ENCODE measurements around the gene ZC2HC1C.
A peak's percentile ranks its signal among the peaks of the same experiment; 100 is the strongest.

ZC2HC1C gene, protein sequence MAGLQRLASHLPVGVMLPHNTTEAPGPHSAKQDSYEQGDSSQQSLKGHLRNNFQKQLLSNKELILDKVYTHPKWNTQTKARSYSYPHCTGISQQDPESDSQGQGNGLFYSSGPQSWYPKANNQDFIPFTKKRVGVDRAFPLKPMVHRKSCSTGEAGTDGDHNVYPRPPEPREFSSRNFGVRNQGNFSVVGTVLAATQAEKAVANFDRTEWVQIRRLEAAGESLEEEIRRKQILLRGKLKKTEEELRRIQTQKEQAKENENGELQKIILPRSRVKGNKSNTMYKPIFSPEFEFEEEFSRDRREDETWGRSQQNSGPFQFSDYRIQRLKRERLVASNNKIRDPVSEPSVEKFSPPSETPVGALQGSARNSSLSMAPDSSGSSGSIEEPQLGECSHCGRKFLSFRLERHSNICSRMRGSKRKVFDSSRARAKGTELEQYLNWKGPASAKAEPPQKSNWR

DNA sequence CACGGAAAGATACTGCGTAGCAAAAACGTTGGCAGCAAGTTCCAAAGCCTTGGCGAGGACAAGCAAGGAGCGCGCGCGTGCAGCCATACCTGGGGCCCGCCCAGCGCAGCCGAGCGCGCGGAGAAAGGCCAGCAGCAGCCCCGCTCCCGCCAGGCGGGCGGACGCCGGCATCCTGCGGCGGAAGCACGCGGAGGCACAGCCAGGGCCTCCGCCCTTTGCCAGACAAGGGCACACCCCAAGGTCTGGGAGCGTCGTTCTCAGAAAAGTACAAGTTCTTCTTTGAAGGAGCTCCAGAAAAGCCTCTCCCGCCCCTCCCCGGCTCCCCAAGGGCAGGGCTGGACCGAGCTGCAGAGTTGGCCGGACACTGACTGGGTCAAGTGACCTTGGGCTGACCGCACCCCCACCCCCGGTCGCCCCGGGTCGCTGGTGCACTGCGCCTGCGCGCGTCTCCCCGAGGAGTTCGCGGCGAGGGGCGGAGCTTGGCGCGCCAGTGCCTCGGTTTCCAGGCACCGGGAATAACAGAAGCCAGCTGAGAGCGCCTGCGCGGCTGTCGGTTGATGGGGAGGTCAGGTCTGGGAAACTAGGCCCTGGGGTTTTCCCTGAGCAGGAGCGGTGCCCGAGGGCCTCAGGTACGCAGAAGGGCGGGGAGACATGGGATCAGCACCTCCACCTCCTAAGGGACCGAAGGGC, at the start of gene ZC2HC1C:
Gene ZC2HC1C, plus strand, starts transcription at position 521 of the 690 bp plus-strand sequence. CDS start 933 bp downstream, outside the sequence.
- peak; percentile 39 for DNase-seq

DNA sequence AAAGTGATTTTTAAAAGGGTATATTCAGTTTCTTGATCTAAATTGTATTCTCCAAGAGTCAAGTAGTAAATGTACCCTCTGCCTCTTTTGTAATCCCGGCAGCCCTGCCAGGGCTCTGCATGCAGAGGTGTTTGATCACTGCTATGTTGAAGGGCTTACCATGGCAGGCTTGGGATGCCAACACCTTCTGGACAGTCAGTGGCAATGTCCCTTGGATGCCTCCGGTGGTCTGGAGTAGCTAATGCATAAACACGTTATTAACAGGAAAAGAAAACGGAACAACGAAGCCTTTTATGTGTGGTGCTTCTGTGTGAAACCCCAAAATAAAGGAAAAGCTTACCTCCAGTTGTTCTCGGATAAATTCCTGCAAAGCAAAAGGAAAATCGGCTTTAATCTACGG, 46.8 kb upstream of the ZC2HC1C start:
- DNase-seq: no peak

DNA sequence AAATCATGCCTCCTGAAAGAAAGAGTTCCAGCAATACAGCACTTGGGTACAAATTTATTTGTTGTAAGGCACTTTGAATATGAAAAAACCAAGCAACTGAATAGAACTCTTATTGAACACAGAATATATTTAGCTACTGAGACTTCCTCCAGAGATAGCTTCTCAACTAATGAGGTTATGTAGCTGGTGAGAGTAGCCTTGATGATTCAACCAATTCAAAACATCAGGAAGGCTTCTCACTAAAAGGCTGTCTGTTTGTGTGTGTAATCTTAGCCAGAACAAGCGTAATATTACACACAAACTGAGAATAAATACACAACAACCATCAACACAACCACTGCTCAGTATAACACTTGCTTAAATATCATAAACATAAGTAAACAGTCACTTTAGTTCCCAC, 46.3 kb upstream of the ZC2HC1C start:
- no peak for DNase-seq

DNA sequence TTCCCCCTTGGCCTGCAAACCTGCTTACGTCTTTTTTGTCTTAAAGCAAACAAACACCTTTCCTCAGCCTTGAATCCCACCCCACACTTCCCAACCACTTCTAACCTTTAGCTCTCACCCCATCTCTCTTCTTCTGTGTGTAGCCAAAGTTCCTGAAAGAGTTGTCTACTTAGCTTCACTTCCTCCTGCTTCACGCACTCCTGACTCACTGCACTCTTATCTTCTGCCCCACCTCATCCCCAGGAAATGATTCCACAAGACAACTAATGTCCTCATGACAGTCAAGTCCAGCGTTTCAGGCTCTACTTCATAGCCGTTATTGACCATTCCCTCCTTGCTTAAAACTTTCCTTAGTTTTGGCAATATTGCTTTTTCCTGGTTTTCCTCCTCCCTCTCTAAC, 44.4 kb upstream of the ZC2HC1C start:
- DNase-seq: no peak

DNA sequence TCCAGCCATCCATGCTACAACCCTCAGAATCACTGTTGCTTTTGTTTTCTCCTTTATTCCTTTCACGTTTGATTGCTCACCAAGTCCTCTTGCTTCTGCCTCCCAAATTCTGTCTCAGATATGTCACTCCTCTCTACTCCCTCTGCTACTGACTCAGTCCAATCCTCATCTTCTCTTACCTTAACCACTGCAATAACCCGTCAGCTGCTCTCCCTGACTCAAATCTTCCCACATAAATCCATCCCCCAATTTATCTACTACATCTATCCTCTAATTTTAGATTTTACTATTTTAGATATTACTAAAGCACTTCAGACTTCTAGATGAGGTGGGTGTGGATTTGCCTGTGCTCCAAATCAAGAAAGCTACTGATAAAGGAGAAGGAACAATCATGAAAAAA, 43.6 kb upstream of the ZC2HC1C start:
- DNase-seq: no peak

DNA sequence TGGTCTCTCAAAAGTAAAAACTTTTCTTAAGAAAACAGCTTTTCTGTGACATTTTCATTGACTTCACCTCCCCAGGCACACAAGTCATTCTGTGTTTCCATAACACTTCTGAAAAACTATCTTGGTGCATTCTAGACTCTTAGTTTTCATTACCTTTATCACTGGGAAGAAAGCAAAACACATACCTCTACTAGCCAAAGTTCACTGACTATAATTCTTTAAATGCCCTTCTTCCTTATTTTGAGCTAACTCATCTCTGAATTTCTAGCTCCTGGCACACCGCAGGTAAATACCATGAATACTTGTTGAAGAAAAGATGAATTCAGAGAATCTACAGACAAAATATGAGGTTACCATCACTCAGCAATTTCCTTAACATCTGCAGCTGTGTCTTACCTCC, 39.3 kb upstream of the ZC2HC1C start:
- DNase-seq: no peak

DNA sequence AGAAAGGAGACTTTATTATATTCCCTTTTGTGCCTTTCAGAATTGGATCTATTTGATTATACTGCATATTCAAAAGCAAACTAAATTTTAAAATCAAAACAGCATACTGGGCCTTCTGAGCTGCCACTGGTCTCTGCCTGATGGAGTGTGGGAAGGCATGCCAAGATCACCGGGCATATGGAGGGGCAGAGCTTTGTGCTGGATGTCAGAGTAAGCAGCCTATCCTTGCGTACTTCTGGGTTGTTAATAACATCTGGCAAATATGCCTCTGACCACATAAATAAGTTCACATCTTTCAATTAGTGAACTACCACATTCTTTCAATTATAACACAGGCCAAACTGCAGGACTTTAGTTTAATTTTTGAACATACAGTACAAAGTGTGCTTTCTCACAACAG, 36.5 kb upstream of the ZC2HC1C start:
- DNase-seq: no peak

DNA sequence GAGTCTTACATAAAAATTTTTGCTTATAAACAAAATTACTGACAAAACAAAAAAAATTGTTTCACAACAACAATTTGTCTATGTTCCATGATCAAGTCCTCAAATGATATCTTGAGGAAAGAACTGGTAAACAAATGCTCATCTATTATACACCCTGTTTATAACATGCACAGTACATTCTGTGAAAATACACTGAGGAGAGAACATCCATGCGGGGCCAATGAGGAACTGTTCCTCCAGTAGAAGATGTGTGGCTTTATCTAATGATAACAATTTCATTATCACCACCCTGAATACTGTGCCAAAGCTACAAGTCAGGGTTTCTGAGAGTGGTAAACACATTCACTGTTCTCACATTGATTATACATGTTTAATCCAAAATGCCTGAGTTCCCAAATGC, 28.9 kb upstream of the ZC2HC1C start:
- no peak for DNase-seq

DNA sequence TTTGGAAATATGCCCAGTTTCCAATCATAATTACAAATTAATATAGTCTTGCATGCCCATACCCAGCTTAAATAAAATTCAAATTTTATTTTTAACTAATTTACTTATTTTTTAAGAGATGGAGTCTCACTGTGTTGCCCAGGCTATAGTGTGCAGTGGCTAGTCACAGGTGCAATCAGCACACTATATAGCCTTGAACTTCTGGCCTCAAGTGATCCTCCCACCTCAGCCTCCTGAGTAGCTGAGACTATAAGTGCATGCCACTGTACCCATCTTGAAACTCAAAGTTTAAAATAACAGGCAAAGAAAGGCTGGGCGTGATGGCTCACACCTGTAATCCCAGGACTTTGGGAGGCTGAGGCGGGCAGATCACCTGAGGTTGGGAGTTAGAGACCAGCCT, 28.5 kb upstream of the ZC2HC1C start:
- DNase-seq: no peak

DNA sequence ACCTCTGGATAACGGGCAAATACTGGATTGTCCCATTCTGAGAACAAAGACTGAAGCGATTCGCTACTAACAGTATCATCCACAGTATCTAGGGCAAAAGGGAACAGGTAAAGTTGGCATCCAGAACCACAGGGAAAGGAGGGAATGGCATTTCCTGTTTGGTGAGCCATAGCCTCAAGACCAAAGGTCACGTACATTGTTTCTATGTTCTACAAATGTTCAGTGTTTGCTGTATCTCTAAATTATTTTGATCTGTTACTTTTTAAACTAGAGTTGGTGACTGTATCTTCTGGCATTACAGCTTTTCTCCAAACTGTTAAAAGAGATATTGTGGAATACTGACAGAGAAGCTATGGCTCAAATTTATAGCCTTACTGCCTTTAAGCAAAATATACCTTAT, 27.8 kb upstream of the ZC2HC1C start:
- no peak for DNase-seq

DNA sequence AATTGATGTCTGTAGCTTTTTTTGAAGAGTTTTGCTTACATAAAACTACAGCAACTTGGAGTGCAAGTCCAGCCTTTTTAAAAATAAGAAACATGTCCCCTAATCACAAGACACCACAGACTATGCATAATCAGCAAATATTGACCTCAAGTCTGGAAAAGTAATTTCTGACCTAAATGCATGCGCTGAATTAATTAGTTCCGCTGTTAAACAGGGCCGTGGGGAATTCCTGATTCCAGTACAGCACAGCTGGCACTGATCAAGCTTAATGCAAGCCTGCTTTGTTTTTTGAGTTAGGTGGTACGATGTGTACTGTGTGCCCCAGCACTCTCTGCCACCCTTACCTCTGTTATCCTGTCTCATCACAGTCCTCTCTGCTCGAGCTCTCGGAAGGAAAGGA, 27.4 kb upstream of the ZC2HC1C start:
- DNase-seq: no peak

DNA sequence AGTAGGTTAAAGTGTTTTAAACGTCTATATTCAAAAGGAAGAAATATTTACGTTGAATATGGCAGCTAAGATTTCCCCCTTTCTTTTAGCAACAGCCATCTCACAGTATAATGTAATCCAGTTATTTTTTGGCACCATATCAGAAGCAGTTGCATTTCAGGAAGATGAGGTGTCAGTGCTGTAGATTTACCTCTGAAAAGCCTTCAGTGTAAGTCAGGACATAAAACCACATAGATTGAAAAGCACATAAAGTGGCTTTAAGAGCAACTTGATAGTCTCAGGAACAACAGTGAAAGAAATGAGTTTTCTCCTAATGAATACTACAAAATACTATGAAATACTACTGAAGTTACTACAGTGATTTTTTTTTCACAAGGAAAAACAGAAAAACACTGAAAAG, 25.1 kb upstream of the ZC2HC1C start:
- no peak for DNase-seq

DNA sequence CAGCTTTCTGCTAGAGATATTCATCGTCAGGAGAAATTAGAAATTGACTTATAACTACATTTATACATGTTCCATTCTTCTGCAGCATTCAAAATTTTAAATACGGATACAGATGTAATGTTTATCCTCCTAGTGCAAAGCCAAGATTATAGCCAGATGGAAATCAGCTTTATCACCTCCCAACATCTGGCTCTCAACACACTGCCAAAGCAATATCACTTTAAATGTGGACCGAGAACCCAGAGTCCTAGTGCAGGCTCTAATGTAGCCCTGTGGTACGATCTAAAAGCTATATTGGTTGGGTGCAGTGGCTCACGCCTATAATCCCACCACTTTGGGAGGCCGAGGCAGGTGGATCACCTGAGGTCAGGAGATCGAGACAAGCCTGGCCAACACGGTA, 24.7 kb upstream of the ZC2HC1C start:
- no peak for DNase-seq

DNA sequence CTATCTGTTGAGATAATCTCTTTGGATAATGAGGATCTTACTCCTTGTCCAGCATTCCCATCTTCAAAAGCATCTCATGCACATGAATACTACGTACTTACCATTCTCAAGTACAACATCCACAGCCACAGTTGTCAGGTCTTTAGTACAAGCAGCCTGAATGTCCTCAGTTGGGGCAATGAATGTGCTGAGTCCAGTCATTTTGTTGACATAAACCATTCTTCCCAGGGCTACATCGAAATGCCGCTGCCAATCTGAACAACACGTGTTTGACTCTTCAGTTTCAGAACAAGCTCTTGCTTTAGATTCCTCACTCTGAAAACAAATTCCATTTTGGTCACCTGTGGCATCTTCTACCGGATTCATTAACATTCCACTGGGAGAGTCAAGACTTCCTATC, 23.2 kb upstream of the ZC2HC1C start:
- DNase-seq: no peak

DNA sequence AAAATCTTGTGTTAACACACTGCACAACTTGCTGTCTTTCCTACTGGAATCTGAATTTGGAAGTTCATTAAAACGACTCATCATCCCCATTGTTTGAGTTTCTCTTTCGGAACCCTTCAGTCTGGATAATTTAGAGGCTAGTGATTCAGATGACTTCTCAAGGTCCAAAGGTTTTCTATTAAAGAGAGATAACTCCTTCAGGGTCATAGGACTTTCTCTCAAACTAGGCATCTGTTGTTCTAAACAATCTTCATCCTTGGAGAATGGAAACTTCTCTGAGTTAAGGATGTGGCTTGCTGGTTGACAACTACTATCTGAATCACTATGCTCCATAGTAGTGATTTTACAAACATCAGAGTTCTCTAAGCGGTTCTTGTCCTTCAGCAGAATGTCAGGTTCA, 22.5 kb upstream of the ZC2HC1C start:
- DNase-seq: no peak

DNA sequence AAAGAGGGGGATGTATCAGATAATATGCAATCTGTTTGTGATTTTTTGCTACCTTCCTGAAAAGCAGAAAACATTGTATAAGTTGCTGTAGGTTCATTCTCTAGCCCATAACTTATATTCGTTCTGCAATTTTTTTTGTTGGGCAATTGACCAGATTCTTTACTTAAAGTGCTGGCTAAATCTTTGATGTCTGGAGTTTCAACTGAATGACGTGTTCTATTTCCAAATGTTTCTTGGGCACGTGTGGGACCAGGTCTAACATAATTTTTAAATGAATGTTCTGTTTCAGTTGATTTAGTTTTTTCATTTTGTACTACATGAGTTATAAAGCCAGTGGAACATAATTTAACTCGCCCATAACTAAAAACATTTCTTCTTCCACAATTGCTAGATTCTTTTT, 21.9 kb upstream of the ZC2HC1C start:
- DNase-seq: no peak

DNA sequence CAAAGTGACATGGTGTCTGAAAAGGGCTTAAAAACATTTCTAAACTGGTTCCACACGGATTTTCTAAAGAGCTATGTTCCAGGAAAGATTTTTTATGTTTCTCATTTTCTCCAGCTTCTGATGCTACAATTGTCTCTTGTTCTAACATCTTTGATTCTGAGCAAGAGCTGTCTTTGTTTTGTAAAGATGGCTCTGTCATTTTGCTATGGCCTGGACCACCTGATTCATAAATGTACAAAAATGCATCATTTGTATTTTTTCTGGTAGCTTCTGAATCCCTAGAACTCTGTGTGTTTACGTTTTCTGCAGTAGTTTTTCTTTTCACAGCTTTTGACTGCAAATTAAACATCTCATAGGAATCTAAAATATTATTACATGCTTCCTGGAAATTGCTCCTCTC, 21.3 kb upstream of the ZC2HC1C start:
- no peak for DNase-seq

DNA sequence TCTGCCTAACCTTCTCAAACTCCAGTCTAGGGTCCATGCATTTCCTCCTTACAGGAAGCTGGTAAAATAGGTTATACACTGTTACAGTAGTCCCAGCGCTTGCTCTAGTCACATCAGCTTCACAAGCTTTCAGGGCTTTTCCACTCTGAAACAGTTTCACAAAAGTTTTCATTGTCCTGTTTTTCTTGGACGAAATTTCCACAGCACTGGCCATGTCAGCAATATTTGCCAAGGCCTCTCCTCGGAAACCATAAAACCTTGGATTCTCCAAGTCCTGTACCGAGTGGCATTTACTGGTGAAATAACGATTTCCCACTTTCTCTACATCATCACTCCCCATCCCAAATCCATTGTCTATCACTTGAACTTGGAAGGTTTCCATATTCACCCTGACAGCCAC, 20.3 kb upstream of the ZC2HC1C start:
- DNase-seq: no peak

DNA sequence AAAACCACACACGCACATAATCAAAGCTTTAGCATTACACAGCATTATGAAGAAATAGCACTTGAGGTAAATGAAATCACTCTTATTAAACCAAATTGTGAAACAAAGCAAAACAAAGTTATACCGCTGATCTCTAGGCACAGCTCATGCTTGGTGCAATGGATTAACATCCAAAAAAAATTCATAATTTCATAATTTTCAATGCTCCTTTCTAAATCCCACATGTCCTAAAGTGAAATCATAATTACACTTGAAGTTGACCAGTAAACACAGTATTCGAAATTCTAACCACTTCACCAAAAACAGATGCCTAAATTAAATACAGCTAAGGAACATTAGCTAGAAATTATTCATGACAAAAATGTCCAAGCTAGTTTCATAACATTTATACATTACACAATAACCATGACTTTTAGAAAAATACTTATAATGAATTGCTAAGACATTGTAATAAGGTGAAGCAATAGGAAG, 19.7 kb upstream of the ZC2HC1C start:
- no peak for DNase-seq

DNA sequence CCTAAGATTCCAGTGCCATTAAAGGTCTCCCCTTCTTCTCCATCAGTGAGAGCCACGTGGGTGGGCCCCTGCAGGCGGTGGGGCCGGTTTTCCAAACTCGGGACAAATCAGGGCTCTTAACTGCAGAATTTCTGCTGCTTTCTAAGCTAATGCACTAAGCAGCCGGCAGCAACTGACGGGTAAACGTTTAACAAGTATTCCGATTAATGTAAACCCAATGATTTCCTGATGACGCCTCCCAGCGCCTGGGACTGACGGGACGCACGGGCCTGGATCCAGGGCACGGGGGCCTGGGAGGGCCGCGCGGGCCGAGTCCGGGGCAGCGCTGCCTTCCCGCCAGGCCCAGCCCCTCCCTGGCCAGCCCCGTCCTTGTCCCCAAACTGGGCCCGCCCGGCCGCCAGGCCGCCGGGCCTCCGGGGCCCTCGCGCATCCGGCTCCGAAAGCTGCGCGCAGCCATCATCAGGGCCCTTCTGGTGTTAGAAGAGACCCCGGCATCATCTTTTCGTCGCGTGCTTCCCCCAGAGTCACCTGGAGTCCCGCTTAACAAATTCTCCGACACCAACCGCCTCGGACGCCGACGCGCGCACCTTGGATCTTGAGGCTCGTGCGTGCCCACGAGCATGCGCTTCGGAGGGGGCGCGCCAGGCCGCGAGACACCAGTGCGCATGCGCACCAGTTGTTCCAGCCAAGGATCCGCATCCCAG, 18.4 kb upstream of the ZC2HC1C start, which contains the start of gene MLH3:
Gene MLH3, minus strand, starts transcription at position 616 of the 704 bp plus-strand sequence. CDS start 1,812 bp downstream, outside the sequence.
- peak; percentile 79 for DNase-seq

DNA sequence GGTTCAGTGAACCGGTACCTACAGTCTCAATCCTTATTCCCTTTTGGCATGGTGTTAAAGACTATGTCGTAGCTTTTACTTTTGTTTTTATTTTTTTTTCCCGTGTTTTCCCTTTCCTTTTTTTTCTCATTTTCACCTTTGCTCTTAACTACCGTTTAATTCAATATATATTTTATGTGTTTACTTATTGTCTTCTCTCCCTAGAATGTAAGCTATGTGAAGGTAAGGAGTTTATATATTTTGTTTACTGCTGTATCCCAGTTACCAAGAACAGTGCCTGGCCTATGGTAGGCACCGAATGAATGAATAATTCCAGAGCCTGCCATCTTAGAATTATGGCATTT, 17.9 kb upstream of the ZC2HC1C start:
- no peak for DNase-seq

DNA sequence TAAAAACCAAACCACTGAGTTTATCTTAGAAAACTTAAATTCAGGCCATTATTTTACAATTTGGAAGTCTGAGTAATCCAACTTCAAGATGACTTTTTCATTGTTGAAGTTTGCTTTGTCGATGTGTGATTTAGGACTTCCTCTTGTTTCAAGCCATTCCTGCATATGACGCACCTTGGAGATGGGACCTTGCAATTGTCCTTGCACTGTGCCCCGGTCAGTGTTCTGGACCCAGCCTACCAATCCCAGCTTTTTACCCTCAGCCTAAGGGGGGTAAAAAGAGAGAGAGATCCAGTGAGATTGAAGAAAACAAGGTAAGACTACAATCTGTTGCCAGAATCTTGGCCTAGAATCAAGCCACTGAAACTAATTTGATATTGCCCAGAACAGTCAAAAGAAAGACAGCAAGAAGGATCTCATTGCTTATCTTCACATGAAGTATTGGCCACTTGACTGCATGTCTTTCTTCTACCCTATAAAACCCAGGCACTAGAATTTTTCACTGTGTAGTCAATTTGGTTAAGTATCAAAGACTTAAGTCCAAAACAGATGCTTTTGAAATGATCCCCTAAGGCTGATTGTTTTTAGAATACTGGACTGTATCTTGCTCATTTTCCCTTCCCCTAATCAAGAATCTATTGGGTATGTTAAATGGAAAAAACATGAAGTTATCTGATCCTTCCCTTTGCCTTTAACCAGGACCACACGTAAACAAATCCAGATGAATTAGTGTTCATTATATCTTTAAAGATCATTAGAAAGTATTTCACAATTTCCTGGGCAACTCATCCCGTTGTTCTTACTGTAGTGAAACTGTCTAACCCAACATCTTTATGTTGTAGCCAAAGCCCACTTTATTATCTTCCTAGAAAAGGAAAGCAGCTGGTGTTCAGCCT, 15.8 kb upstream of the ZC2HC1C start:
- no peak for DNase-seq

DNA sequence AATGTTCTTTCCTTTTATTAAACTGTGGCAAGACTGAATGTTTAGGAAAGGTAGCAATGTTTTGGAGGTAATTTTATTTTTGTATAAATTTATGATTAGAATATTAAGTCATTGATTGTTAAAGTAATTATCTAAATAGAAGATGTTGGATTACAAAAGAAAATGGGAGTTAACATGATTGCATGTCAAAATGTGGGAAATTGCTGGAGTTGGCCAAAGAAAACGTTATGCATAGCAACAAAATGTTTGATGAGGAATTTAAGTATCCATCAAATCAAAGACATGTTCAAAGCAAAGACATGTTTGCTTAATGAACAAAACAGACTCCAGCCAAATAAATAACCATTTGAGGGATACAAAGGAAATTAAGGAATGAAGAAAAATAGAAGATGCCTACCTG, 15.0 kb upstream of the ZC2HC1C start:
- no peak for DNase-seq
